Calu3 (cell line): ENCODE data around the gene TMTC2. TPM values are rescaled to one million over a fixed set of nuclear protein-coding genes. Genes with fewer than 3 reads are reported as not detected.
"Not testable (repeated sequence)": the region's sequence is repeated elsewhere in the genome, so short reads cannot be mapped to it uniquely, and the experiment has no call there.

Experiments
- BruUV-seq: library from RNA; stranded (reverse); fragments of 400-500 nt; replicated peaks from 2 replicates; lab custom pipeline; 2021; lab: Mats Ljungman, UMichigan
- CTCF ChIA-PET: fragments of 300-600 bp; sonication (Branson Sonifier 250); formaldehyde crosslinking; loops from one replicate; lab custom pipeline; 2022; ENCODE audit warnings: antibody characterized with exemption; lab: Charles Lee
- DNase-seq: peaks from one replicate; pipeline ENCODE4 v3.0.0; 2022
- H3K27ac Mint-ChIP-seq: one replicate; pipeline ENCODE4 v1.8.0; 2022; ENCODE audit warnings: mixed read lengths; ENCODE audit not compliant: unreplicated experiment
- H3K27me3 Mint-ChIP-seq: one replicate; pipeline ENCODE4 v1.8.0; 2022; ENCODE audit warnings: mixed read lengths; ENCODE audit not compliant: unreplicated experiment
- H3K36me3 Mint-ChIP-seq: one replicate; pipeline ENCODE4 v1.8.0; 2022; ENCODE audit warnings: mild to moderate bottlenecking, moderate library complexity, mixed read lengths; ENCODE audit not compliant: insufficient read depth, unreplicated experiment
- H3K4me1 Mint-ChIP-seq: one replicate; pipeline ENCODE4 v1.8.0; 2022; ENCODE audit warnings: mild to moderate bottlenecking, low read depth, mixed read lengths; ENCODE audit not compliant: unreplicated experiment
- H3K4me3 Mint-ChIP-seq: one replicate; pipeline ENCODE4 v1.8.0; 2022; ENCODE audit warnings: mild to moderate bottlenecking, low read depth, moderate library complexity, mixed read lengths; ENCODE audit not compliant: unreplicated experiment
- H3K9me3 Mint-ChIP-seq: one replicate; pipeline ENCODE4 v1.8.0; 2022; ENCODE audit warnings: low read depth, mixed read lengths; ENCODE audit not compliant: unreplicated experiment
- CTCF ChIP-seq: fragments of 200-600 bp; IDR thresholded peaks from one replicate; pipeline ENCODE4 v1.8.0; 2022; ENCODE audit warnings: antibody characterized with exemption; ENCODE audit not compliant: unreplicated experiment
- intact Hi-C: fragments of 100-400 bp; cut with micrococcal nuclease; formaldehyde crosslinking; loops from one replicate; pipeline ENCODE4 v1.10.0; 2022; ENCODE audit not compliant: unreplicated experiment
- total RNA-seq: library from RNA; stranded (reverse); gene quantifications from 2 replicates; pipeline ENCODE4 v1.2.3, GENCODE V29; 2022

The TMTC2 gene
- total RNA-seq, 1 experiment from 2014 or later: 31.2 TPM

- no TSS peak for BruUV-seq
Measured at GRCh38 chr12:82760423-82760822, 73.7 kb downstream of the TMTC2 start.

GRCh38 chr12:82765206-82765605 is 78.5 kb downstream of the TMTC2 start:
- intact Hi-C loops, H3K4me1 Mint-ChIP-seq, DNase-seq, H3K4me3 Mint-ChIP-seq, CTCF ChIA-PET, H3K36me3 Mint-ChIP-seq, BruUV-seq, H3K27me3 Mint-ChIP-seq, H3K9me3 Mint-ChIP-seq, H3K27ac Mint-ChIP-seq: not testable (repeated sequence)

More at GRCh38 chr12:82760423-82760822, 73.7 kb downstream of the TMTC2 start:
- Mint-ChIP-seq H3K36me3 (no peaks in the 10 kb centered on the region), H3K4me3 (no peak overlapping the region), H3K9me3 (no peaks in the 10 kb centered on the region), H3K4me1 (no peaks in the 10 kb centered on the region), H3K27ac (no peak overlapping the region), H3K27me3 (no peaks in the 10 kb centered on the region)
- intact Hi-C loops: no loop called here
- no peak for DNase-seq
- CTCF ChIA-PET: interaction anchor here (0.6 to 0.7 kb wide), 2 partner anchors 402 to 876 kb away, joined by 6 read pairs; partner anchors contain the start of genes CCDC59 and METTL25
- TF ChIP-seq CTCF: no peak

GRCh38 chr12:82765971-82766705 is 79.4 kb downstream of the TMTC2 start:
- no peak for DNase-seq
- no peaks in the 10 kb centered on the region for H3K4me1 Mint-ChIP-seq
- BruUV-seq: no TSS peak
- intact Hi-C loops: no loop called here
- H3K9me3 Mint-ChIP-seq: no peaks in the 10 kb centered on the region
- no peak overlapping the region for H3K27ac Mint-ChIP-seq
- CTCF ChIA-PET: interaction anchor here (0.9 kb wide), 1 partner anchor 12 kb away, joined by 3 read pairs; no protein-coding TSS in a partner anchor
- no peak for TF ChIP-seq CTCF
- no peak overlapping the region for H3K4me3 Mint-ChIP-seq
- H3K27me3 Mint-ChIP-seq: no peaks in the 10 kb centered on the region
- H3K36me3 Mint-ChIP-seq: no peaks in the 10 kb centered on the region

- no peak overlapping the region for H3K27ac Mint-ChIP-seq
- no peaks in the 10 kb centered on the region for H3K36me3 Mint-ChIP-seq
- TF ChIP-seq CTCF: no peak
- no peak for DNase-seq
- H3K4me3 Mint-ChIP-seq: no peak overlapping the region
- no TSS peak for BruUV-seq
- peaks cover 8% of the 10 kb centered on the region for H3K4me1 Mint-ChIP-seq
- CTCF ChIA-PET: no interaction called here
- intact Hi-C loops: no loop called here
- H3K9me3 Mint-ChIP-seq: no peaks in the 10 kb centered on the region
- no peaks in the 10 kb centered on the region for H3K27me3 Mint-ChIP-seq
Measured at GRCh38 chr12:82774666-82775065, 88.0 kb downstream of the TMTC2 start.

- Mint-ChIP-seq H3K9me3 (no peaks in the 10 kb centered on the region), H3K27me3 (no peaks in the 10 kb centered on the region), H3K27ac (no peak overlapping the region), H3K36me3 (no peaks in the 10 kb centered on the region), H3K4me3 (no peak overlapping the region), H3K4me1 (peaks cover 8% of the 10 kb centered on the region)
- no peak for DNase-seq
- BruUV-seq: no TSS peak
- CTCF ChIA-PET: no interaction called here
- intact Hi-C loops: no loop called here
- TF ChIP-seq CTCF: no peak
Measured at GRCh38 chr12:82780517-82780916, 93.8 kb downstream of the TMTC2 start.
